ENCODE measurements around the gene IL6.
"Not testable (repeated sequence)": the region's sequence is repeated elsewhere in the genome, so short reads cannot be mapped to it uniquely, and the experiment has no call there.

IL6 gene

GRCh38 chr7:22704722-22705121 lies 22.3 kb upstream of the IL6 start:
- not testable (repeated sequence) for DNase-seq

GRCh38 chr7:22705874-22706273 lies 21.1 kb upstream of the IL6 start:
- not testable (repeated sequence) for DNase-seq

- not testable (repeated sequence) for DNase-seq
Measured at GRCh38 chr7:22707026-22707691, 19.8 kb upstream of the IL6 start.

GRCh38 chr7:22708214-22708613 lies 18.8 kb upstream of the IL6 start:
- not testable (repeated sequence) for DNase-seq

- DNase-seq = not testable (repeated sequence)
Measured at GRCh38 chr7:22708677-22709061, 18.3 kb upstream of the IL6 start.

- DNase-seq = not testable (repeated sequence)
Measured at GRCh38 chr7:22709062-22709829, 17.8 kb upstream of the IL6 start.

- no peak for DNase-seq
Measured at GRCh38 chr7:22709857-22710256, 17.1 kb upstream of the IL6 start.

- no peak for DNase-seq
Measured at GRCh38 chr7:22712999-22713398, 14.0 kb upstream of the IL6 start.

- no peak for DNase-seq
Measured at GRCh38 chr7:22713463-22713862, 13.5 kb upstream of the IL6 start.

GRCh38 chr7:22715969-22716368 lies 11.0 kb upstream of the IL6 start:
- DNase-seq = no peak

GRCh38 chr7:22717760-22718159 lies 9.2 kb upstream of the IL6 start:
- DNase-seq = no peak

- DNase-seq = no peak
Measured at GRCh38 chr7:22718200-22718711, 8.7 kb upstream of the IL6 start.

- no peak for DNase-seq
Measured at GRCh38 chr7:22718911-22719420, 8.0 kb upstream of the IL6 start.

GRCh38 chr7:22720791-22721786 lies 5.9 kb upstream of the IL6 start:
- DNase-seq = no peak

- no peak for DNase-seq
Measured at GRCh38 chr7:22722536-22723180, 4.3 kb upstream of the IL6 start.

- peak in 1 of 2 experiments; percentile 14 for DNase-seq
Measured at GRCh38 chr7:22723181-22723601, 3.8 kb upstream of the IL6 start.

GRCh38 chr7:22723637-22724036 lies 3.4 kb upstream of the IL6 start:
- no peak for DNase-seq

- no peak for DNase-seq
Measured at GRCh38 chr7:22724861-22725260, 2.1 kb upstream of the IL6 start.

GRCh38 chr7:22725585-22725984 lies 1.4 kb upstream of the IL6 start:
- DNase-seq = peak in 1 of 2 experiments; percentile 41

GRCh38 chr7:22726345-22726906 lies 574 bp upstream of the IL6 start:
- peak; percentile 31 to 63 for DNase-seq

- no peak for DNase-seq
Measured at GRCh38 chr7:22727714-22728035, 675 bp downstream of the IL6 start.
